ENCODE measurements around the gene TPSAB1. TPM values are rescaled to one million over a fixed set of nuclear protein-coding genes. Genes with fewer than 3 reads are reported as not detected.

TPSAB1 gene
- total and polyA plus RNA-seq, 3 experiments from 2014 or later, result not detected

DNA sequence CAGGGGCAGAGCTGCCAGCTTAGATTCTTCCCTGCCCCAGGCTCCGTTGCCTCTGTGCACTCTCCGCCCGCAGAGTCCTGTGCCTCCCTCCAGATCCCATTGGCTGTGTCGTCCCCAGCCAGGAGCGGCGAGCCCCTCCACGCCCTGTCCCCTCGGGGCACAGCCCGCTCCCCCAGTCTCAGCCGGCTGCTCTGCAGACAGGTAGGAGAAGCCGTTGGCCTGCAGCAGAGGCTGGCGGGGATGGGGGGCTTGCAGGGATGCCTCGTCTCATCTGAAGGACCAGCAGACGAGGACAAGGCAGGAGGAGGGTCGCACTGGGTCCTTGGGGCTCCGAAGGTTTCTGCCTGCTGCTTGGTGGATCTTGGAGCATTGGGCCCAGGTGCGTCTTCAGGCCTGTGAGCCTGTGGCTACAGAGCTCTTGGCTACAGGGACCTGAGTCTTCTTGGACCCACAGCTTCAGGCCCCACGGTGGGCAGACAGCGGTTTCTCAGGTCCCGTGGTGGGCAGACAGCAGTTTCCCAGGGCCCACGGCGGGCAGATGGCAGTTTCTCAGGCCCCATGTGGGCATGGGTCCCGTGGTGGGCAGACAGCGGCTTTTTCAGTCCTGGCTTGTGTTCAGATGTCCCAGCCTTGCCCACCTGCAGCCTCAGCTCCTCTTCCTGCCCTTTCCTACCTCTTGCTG is 21.4 kb upstream of the TPSAB1 start:
- no peak overlapping the region for H3K27ac ChIP-seq (ENCODE audit: low read depth, low read length)
- Mint-ChIP-seq H3K27ac (no peak overlapping the region), H3K4me1 (no peaks in the 10 kb centered on the region), H3K9me3 (no peaks in the 10 kb centered on the region), H3K36me3 (no peaks in the 10 kb centered on the region), H3K27me3 (peaks cover 0 to 3% of the 10 kb centered on the region in 2 donors), H3K4me3 (no peak overlapping the region)
- ChIA-PET POLR2A (no interaction called here), CTCF (no interaction called here)
- no peak overlapping the region for H3K4me3 ChIP-seq (ENCODE audit: low read length)
- H3K27me3 ChIP-seq (ENCODE audit: insufficient read depth, low read length, poor library complexity, severe bottlenecking), result no peaks in the 10 kb centered on the region
- H3K36me3 ChIP-seq (ENCODE audit: insufficient read depth, low read length), result no peaks in the 10 kb centered on the region
- H3K9me3 ChIP-seq (ENCODE audit: low read length), result no peaks in the 10 kb centered on the region
- no peaks in the 10 kb centered on the region for H3K4me1 ChIP-seq (ENCODE audit: insufficient read depth, low read length)
- DNase-seq, result no peak

DNA sequence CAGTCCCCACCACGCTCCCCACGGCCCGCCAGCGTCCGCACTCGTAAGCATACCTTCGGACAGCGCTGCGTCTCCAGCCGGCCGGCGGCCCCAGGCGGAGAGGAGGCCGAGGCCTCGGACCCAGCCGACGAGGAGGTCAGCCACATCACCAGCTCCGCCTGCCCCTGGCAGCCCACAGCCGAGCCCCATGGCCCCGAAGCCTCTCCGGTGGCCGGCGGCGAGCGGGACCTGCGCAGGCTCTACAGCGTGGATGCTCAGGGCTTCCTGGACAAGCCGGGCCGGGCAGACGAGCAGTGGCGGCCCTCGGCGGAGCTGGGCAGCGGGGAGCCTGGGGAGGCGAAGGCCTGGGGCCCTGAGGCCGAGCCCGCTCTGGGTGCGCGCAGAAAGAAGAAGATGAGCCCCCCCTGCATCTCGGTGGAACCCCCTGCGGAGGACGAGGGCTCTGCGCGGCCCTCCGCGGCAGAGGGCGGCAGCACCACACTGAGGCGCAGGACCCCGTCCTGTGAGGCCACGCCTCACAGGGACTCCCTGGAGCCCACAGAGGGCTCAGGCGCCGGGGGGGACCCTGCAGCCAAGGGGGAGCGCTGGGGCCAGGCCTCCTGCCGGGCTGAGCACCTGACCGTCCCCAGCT is 20.3 kb upstream of the TPSAB1 start:
- H3K27me3 Mint-ChIP-seq, result peaks cover 0 to 3% of the 10 kb centered on the region in 2 donors
- Histone ChIP-seq H3K36me3 (ENCODE audit: insufficient read depth, low read length) (no peaks in the 10 kb centered on the region), H3K9me3 (ENCODE audit: low read length) (no peaks in the 10 kb centered on the region), H3K4me3 (ENCODE audit: low read length) (no peak overlapping the region), H3K27me3 (ENCODE audit: insufficient read depth, low read length, poor library complexity, severe bottlenecking) (no peaks in the 10 kb centered on the region), H3K4me1 (ENCODE audit: insufficient read depth, low read length) (no peaks in the 10 kb centered on the region), H3K27ac (ENCODE audit: low read depth, low read length) (no peak overlapping the region)
- H3K9me3 Mint-ChIP-seq, result no peaks in the 10 kb centered on the region
- ChIA-PET CTCF (no interaction called here), POLR2A (no interaction called here)
- no peaks in the 10 kb centered on the region for H3K4me1 Mint-ChIP-seq
- H3K27ac Mint-ChIP-seq, result no peak overlapping the region
- DNase-seq, result no peak
- no peaks in the 10 kb centered on the region for H3K36me3 Mint-ChIP-seq
- no peak overlapping the region for H3K4me3 Mint-ChIP-seq

DNA sequence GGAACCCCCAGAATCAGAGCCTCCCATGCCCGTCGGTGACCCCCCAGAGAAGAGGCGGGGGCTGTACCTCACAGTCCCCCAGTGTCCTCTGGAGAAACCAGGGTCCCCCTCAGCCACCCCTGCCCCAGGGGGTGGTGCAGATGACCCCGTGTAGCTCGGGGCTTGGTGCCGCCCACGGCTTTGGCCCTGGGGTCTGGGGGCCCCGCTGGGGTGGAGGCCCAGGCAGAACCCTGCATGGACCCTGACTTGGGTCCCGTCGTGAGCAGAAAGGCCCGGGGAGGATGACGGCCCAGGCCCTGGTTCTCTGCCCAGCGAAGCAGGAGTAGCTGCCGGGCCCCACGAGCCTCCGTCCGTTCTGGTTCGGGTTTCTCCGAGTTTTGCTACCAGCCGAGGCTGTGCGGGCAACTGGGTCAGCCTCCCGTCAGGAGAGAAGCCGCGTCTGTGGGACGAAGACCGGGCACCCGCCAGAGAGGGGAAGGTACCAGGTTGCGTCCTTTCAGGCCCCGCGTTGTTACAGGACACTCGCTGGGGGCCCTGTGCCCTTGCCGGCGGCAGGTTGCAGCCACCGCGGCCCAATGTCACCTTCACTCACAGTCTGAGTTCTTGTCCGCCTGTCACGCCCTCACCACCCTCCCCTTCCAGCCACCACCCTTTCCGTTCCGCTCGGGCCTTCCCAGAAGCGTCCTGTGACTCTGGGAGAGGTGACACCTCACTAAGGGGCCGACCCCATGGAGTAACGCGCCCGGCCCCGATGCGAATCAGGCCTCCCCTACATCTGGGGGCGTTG is 19.5 kb upstream of the TPSAB1 start:
- Mint-ChIP-seq H3K4me1 (no peaks in the 10 kb centered on the region), H3K27ac (no peak overlapping the region), H3K27me3 (peaks cover 0 to 3% of the 10 kb centered on the region in 2 donors), H3K4me3 (no peak overlapping the region), H3K36me3 (no peaks in the 10 kb centered on the region), H3K9me3 (no peaks in the 10 kb centered on the region)
- Histone ChIP-seq H3K27me3 (ENCODE audit: insufficient read depth, low read length, poor library complexity, severe bottlenecking) (no peaks in the 10 kb centered on the region), H3K4me1 (ENCODE audit: insufficient read depth, low read length) (no peaks in the 10 kb centered on the region), H3K4me3 (ENCODE audit: low read length) (no peak overlapping the region), H3K9me3 (ENCODE audit: low read length) (no peaks in the 10 kb centered on the region), H3K36me3 (ENCODE audit: insufficient read depth, low read length) (no peaks in the 10 kb centered on the region), H3K27ac (ENCODE audit: low read depth, low read length) (no peak overlapping the region)
- no peak for DNase-seq
- ChIA-PET CTCF (no interaction called here), POLR2A (no interaction called here)

DNA sequence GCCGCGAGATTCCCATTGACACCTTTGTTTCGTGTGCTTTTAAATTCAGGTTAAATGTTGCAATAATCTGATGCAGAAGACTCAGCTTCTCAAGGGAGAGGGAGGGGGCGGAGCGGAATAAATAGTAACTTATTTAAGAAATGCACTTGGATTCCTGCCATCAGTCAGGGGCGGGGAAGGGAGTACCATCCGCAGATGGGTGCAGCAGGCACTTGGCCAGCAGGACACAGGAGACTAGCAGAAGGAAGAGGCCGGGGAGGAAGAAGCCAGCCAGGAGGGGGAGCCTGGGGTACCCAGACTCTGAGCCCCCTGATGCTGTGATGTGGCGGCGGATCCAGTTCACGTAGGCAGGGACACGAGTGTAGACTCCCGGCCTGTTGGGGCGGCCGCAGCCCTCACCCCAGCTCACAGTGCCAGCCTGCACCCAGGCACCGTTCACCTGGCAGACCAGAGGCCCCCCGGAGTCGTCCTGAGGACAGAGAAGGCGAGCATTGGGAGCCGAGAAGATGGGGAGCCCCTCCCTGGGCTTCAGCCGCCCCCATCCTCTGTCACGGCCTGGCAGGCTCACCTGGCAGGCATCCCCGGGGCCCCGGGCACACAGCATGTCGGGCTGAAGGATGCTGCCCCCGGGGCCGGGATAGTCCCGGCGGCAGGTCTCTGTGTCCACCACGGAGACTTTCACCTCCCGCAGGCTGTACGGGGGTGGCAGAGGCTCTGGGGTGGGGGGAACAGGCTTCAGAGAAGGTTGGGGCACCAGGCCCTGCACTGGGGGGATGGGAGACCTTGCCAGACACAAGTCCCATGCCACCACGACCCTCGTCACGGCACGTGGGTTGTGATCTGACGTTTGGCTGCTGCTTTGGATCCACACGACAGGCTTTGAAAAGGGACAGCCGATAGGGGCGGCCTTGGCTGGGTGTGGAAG is 18.6 kb upstream of the TPSAB1 start:
- no peaks in the 10 kb centered on the region for H3K27me3 ChIP-seq (ENCODE audit: insufficient read depth, low read length, poor library complexity, severe bottlenecking)
- no peaks in the 10 kb centered on the region for H3K9me3 ChIP-seq (ENCODE audit: low read length)
- no peak for DNase-seq
- Mint-ChIP-seq H3K27ac (no peak overlapping the region), H3K4me1 (no peaks in the 10 kb centered on the region), H3K27me3 (peaks cover 0 to 3% of the 10 kb centered on the region in 2 donors), H3K4me3 (no peak overlapping the region), H3K9me3 (no peaks in the 10 kb centered on the region), H3K36me3 (no peaks in the 10 kb centered on the region)
- CTCF ChIA-PET, result no interaction called here
- H3K4me3 ChIP-seq (ENCODE audit: low read length), result no peak overlapping the region
- H3K4me1 ChIP-seq (ENCODE audit: insufficient read depth, low read length), result no peaks in the 10 kb centered on the region
- no peaks in the 10 kb centered on the region for H3K36me3 ChIP-seq (ENCODE audit: insufficient read depth, low read length)
- POLR2A ChIA-PET, result no interaction called here
- H3K27ac ChIP-seq (ENCODE audit: low read depth, low read length), result no peak overlapping the region

DNA sequence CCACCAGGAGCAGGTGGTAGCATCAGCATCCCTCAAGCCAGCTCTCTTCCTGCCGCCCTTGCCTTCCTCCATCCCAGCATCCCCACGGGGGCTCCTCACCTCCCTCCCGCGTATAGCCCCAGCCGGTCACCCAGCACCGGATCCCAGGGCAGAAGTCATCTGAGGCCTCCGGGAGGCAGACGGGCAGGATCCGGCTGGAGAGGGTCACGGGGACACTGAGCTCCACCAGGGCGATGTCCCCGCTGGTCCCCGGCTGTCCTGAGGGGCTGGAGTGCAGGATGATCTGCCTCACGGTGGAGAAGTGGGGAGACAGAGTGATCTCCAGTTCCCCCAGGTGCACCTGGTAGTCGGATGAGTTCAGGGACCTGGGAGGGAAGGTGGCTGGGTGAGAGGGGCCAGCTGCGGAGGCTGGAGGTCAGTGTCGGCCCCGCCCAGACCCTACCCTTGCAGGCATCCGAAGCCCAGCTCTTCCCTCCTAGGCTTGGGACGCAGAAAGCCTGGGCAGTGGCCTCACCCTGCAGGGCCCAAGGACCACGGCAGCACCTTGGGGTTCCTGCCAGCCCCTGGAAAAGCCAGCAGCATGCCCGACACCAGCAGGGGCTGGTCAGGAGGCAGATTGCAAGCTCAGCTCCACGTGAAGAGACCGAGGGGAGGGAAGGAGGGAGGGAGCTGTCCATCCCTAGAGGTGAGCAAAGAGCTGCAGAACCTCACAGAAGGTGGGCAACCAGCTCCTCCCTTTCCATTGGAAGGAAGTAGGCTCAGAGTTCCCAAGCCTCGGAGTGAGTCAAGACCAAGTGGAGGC is 17.8 kb upstream of the TPSAB1 start:
- Histone ChIP-seq H3K4me3 (ENCODE audit: low read length) (no peak overlapping the region), H3K4me1 (ENCODE audit: insufficient read depth, low read length) (no peaks in the 10 kb centered on the region), H3K27ac (ENCODE audit: low read depth, low read length) (no peak overlapping the region), H3K27me3 (ENCODE audit: insufficient read depth, low read length, poor library complexity, severe bottlenecking) (no peaks in the 10 kb centered on the region), H3K9me3 (ENCODE audit: low read length) (no peaks in the 10 kb centered on the region), H3K36me3 (ENCODE audit: insufficient read depth, low read length) (no peaks in the 10 kb centered on the region)
- Mint-ChIP-seq H3K9me3 (no peaks in the 10 kb centered on the region), H3K36me3 (no peaks in the 10 kb centered on the region), H3K4me3 (no peak overlapping the region), H3K4me1 (no peaks in the 10 kb centered on the region), H3K27ac (no peak overlapping the region), H3K27me3 (peaks cover 3 to 4% of the 10 kb centered on the region in 2 donors)
- POLR2A ChIA-PET, result no interaction called here
- no peak for DNase-seq
- CTCF ChIA-PET, result no interaction called here

DNA sequence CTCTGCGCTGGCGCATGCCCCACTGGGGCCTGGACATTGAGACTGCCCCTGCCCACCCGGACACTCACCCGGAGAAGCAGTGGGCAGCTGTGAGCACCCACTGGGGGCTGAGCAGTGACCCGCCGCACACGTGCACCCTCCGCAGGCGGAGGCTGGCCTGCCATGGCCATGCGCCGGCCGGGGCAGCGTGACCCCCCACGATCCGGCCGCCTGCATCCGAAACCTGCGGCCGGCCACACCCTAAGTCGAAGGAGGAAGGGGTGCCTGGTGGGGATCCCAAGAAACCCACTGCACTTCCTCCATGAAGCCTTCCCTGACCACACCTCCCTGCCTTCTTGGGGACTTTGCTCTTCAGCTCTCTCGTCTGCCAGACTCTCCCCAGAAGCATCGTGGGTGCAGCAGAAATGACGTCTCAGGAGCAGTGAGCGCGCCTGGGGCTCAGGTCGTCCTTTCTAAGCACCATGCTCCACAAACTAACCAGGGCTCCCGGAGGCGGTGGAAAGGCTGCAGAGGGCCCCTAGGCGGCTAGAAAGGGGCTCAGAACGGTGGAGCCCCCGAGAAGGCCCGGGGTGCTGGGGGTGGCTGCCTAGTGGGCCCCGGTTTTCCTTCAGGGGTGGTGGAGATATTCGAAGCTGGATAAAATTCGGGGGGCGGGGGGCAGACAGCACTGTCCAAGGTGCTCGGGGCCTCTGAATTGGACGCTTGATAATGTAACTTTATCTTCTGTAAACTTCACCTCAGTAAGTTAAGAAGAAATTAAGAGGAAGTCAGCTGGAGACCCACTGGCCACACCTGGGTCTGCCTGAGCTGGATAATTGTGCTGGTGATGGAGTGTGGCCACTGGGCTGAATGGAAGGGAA is 16.9 kb upstream of the TPSAB1 start:
- Histone ChIP-seq H3K36me3 (ENCODE audit: insufficient read depth, low read length) (no peaks in the 10 kb centered on the region), H3K27ac (ENCODE audit: low read depth, low read length) (no peak overlapping the region), H3K9me3 (ENCODE audit: low read length) (no peaks in the 10 kb centered on the region), H3K4me1 (ENCODE audit: insufficient read depth, low read length) (no peaks in the 10 kb centered on the region), H3K4me3 (ENCODE audit: low read length) (no peak overlapping the region), H3K27me3 (ENCODE audit: insufficient read depth, low read length, poor library complexity, severe bottlenecking) (no peaks in the 10 kb centered on the region)
- ChIA-PET CTCF (no interaction called here), POLR2A (no interaction called here)
- Mint-ChIP-seq H3K27ac (no peak overlapping the region), H3K36me3 (no peaks in the 10 kb centered on the region), H3K4me1 (no peaks in the 10 kb centered on the region), H3K9me3 (no peaks in the 10 kb centered on the region), H3K4me3 (no peak overlapping the region), H3K27me3 (peaks cover 3 to 4% of the 10 kb centered on the region in 2 donors)
- DNase-seq, result no peak

DNA sequence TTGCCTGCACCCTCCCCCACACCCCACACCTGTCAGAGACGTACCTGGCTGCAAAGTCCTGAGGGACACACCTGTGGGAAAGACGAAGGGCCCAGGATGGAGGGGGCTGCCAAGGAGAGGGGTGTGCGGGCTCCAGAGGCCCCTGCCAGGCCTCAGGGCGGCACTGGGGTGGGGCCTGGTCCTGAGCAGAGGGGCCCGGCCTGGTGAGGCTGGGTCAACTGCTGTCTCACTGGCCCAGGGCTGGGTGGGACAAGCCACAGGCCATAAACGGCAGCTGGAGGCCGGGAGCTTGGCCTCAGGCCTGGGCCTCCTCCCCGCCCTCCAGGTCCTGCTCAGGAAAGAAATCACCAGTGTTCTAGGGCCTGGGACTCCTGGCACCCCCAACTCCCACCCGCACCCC is 15.9 kb upstream of the TPSAB1 start:
- Mint-ChIP-seq H3K27ac (no peak overlapping the region), H3K36me3 (no peaks in the 10 kb centered on the region), H3K9me3 (no peaks in the 10 kb centered on the region), H3K4me3 (no peak overlapping the region), H3K4me1 (no peaks in the 10 kb centered on the region), H3K27me3 (peaks cover 3 to 4% of the 10 kb centered on the region in 2 donors)
- no peaks in the 10 kb centered on the region for H3K4me1 ChIP-seq (ENCODE audit: insufficient read depth, low read length)
- no peak for DNase-seq
- no peak overlapping the region for H3K4me3 ChIP-seq (ENCODE audit: low read length)
- H3K36me3 ChIP-seq (ENCODE audit: insufficient read depth, low read length), result no peaks in the 10 kb centered on the region
- no peak overlapping the region for H3K27ac ChIP-seq (ENCODE audit: low read depth, low read length)
- no peaks in the 10 kb centered on the region for H3K27me3 ChIP-seq (ENCODE audit: insufficient read depth, low read length, poor library complexity, severe bottlenecking)
- ChIA-PET CTCF (no interaction called here), POLR2A (no interaction called here)
- no peaks in the 10 kb centered on the region for H3K9me3 ChIP-seq (ENCODE audit: low read length)
